HepG2 (cell line): ENCODE data around the gene EPX. TPM values are rescaled to one million over a fixed set of nuclear protein-coding genes. Genes with fewer than 3 reads are reported as not detected.

Source experiments
- ARHGAP35 ChIP-seq: sonication (generic); formaldehyde crosslinking; IDR thresholded peaks from 2 replicates; pipeline ENCODE4 v1.9.0; 2022; ENCODE audit warnings: mild to moderate bottlenecking, inconsistent platforms, moderate library complexity, missing genetic modification reagents, borderline replicate concordance
- ARID2 ChIP-seq: sonication (generic); formaldehyde crosslinking; IDR thresholded peaks from 2 replicates; pipeline ENCODE4 v1.8.1; 2022; ENCODE audit warnings: mild to moderate bottlenecking, missing genetic modification reagents, borderline replicate concordance
- FOXJ3 ChIP-seq: sonication (generic); formaldehyde crosslinking; IDR thresholded peaks from 2 replicates; pipeline ENCODE4 v1.4.0; 2020; ENCODE audit warnings: missing genetic modification reagents, mild to moderate bottlenecking, borderline replicate concordance
- HNRNPUL1 ChIP-seq: fragments of 200-400 bp; formaldehyde crosslinking; IDR thresholded peaks from 2 replicates; pipeline ENCODE4 v1.6.1; 2017; ENCODE audit warnings: low read depth, mild to moderate bottlenecking, low read length, moderate library complexity
- JUND ChIP-seq: sonication (generic); formaldehyde crosslinking; IDR thresholded peaks from 2 replicates; pipeline ENCODE4 v1.8.0; 2022; ENCODE audit warnings: mild to moderate bottlenecking, missing genetic modification reagents
- KLF12 ChIP-seq: sonication (generic); formaldehyde crosslinking; IDR thresholded peaks from 2 replicates; pipeline ENCODE4 v1.4.0; 2020; ENCODE audit warnings: missing genetic modification reagents, borderline replicate concordance
- RFXAP ChIP-seq: sonication (generic); formaldehyde crosslinking; IDR thresholded peaks from 2 replicates; pipeline ENCODE4 v1.4.0; 2020; ENCODE audit warnings: missing genetic modification reagents, borderline replicate concordance
- SALL1 ChIP-seq: sonication (generic); formaldehyde crosslinking; IDR thresholded peaks from 2 replicates; pipeline ENCODE4 v1.8.0; 2022; ENCODE audit warnings: mild to moderate bottlenecking, missing genetic modification reagents
- SOX6 ChIP-seq, 2 experiments: fragments of 450-650 bp in 1 of 2; sonication (generic) in 1 of 2; formaldehyde crosslinking in 1 of 2; IDR thresholded peaks; 2 replicates each; pipeline versions ENCODE4 v1.4.0 to v1.6.1; 2017 to 2020; ENCODE audit warnings: antibody characterized with exemption in 1 of 2, mild to moderate bottlenecking in 1 of 2, missing genetic modification reagents in 1 of 2
- STAT5B ChIP-seq: sonication (generic); formaldehyde crosslinking; IDR thresholded peaks from 2 replicates; pipeline ENCODE4 v1.4.0; 2020; ENCODE audit warnings: missing genetic modification reagents
- TCF7 ChIP-seq: sonication (generic); IDR thresholded peaks from 2 replicates; pipeline ENCODE4 v1.6.1; 2016; ENCODE audit warnings: antibody characterized with exemption, low read depth
- TFE3 ChIP-seq: IDR thresholded peaks from 2 replicates; pipeline ENCODE4 v1.6.1; 2016
- YEATS2 ChIP-seq: sonication (generic); formaldehyde crosslinking; IDR thresholded peaks from 2 replicates; pipeline ENCODE4 v1.4.0; 2020; ENCODE audit warnings: missing genetic modification reagents, borderline replicate concordance
- ZBTB1 ChIP-seq: sonication (generic); formaldehyde crosslinking; IDR thresholded peaks from 2 replicates; pipeline ENCODE4 v1.4.0; 2020; ENCODE audit warnings: missing genetic modification reagents, borderline replicate concordance
- ZBTB21 ChIP-seq: sonication (generic); formaldehyde crosslinking; IDR thresholded peaks from 2 replicates; pipeline ENCODE4 v1.4.0; 2020; ENCODE audit warnings: missing genetic modification reagents
- ZFP36L1 ChIP-seq: sonication (generic); formaldehyde crosslinking; IDR thresholded peaks from 2 replicates; pipeline ENCODE4 v1.8.0; 2022; ENCODE audit warnings: mild to moderate bottlenecking, missing genetic modification reagents, moderate library complexity
- ZFP82 ChIP-seq: sonication (generic); formaldehyde crosslinking; IDR thresholded peaks from 2 replicates; pipeline ENCODE4 v1.5.1; 2020; ENCODE audit warnings: mild to moderate bottlenecking, missing genetic modification reagents, borderline replicate concordance
- ZNF281 ChIP-seq: sonication (generic); formaldehyde crosslinking; IDR thresholded peaks from 2 replicates; pipeline ENCODE4 v1.4.0; 2020; ENCODE audit warnings: missing genetic modification reagents, borderline replicate concordance
- ZNF30 ChIP-seq: sonication (generic); formaldehyde crosslinking; IDR thresholded peaks from 2 replicates; pipeline ENCODE4 v1.5.0; 2020; ENCODE audit warnings: mild to moderate bottlenecking, missing genetic modification reagents
- ZNF34 ChIP-seq: sonication (generic); formaldehyde crosslinking; IDR thresholded peaks from 2 replicates; pipeline ENCODE4 v1.4.0; 2020; ENCODE audit warnings: mild to moderate bottlenecking, missing genetic modification reagents, borderline replicate concordance
- ZNF383 ChIP-seq: sonication (generic); formaldehyde crosslinking; IDR thresholded peaks from 2 replicates; pipeline ENCODE4 v1.4.0; 2020; ENCODE audit warnings: missing genetic modification reagents, mild to moderate bottlenecking, borderline replicate concordance
- ZNF580 ChIP-seq: IDR thresholded peaks from 2 replicates; pipeline ENCODE4 v1.6.1; 2016; ENCODE audit warnings: low read depth, borderline replicate concordance
- ZNF761 ChIP-seq: sonication (generic); formaldehyde crosslinking; conservative IDR thresholded peaks from 2 replicates; pipeline ENCODE4 v1.4.0; 2020; ENCODE audit warnings: mild to moderate bottlenecking, missing genetic modification reagents
- polyA plus RNA-seq, 8 experiments: library from polyadenylated mRNA; depleted of rRNA in 3 of 8; stranded (reverse) in 7 of 8; unstranded in 1 of 8; fragments of >200 nt; fragmentation: Illumina TruSeq in 4 of 8; extraction: Trizol in 4 of 8; gene quantifications; 2 replicates each; pipeline versions ENCODE4 v1.2.1 to v1.2.3, GENCODE V29; 2011 to 2016; ENCODE audit warnings: low read depth in 4 of 8, missing spikeins in 1 of 8, mixed read lengths in 1 of 8; ENCODE audit not compliant: insufficient read depth in 1 of 8
- total RNA-seq, 5 experiments: library from RNA; depleted of rRNA; stranded (reverse); fragments of >200 nt; fragmentation: Illumina TruSeq; extraction: Trizol; gene quantifications; 2 replicates each; pipeline ENCODE4 v1.2.3, GENCODE V29; 2016; ENCODE audit warnings: low read depth in 1 of 5
- TF ChIP-seq, protein P1 (sequence below): sonication (generic); formaldehyde crosslinking; IDR thresholded peaks from 2 replicates; pipeline ENCODE4 v1.5.0; 2020; ENCODE audit warnings: missing genetic modification reagents

The EPX gene
- total and polyA plus RNA-seq, 2 of the 13 experiments (the other 11 are each of a cell fraction or from before 2014, with no cell fraction given): not detected

DNA sequence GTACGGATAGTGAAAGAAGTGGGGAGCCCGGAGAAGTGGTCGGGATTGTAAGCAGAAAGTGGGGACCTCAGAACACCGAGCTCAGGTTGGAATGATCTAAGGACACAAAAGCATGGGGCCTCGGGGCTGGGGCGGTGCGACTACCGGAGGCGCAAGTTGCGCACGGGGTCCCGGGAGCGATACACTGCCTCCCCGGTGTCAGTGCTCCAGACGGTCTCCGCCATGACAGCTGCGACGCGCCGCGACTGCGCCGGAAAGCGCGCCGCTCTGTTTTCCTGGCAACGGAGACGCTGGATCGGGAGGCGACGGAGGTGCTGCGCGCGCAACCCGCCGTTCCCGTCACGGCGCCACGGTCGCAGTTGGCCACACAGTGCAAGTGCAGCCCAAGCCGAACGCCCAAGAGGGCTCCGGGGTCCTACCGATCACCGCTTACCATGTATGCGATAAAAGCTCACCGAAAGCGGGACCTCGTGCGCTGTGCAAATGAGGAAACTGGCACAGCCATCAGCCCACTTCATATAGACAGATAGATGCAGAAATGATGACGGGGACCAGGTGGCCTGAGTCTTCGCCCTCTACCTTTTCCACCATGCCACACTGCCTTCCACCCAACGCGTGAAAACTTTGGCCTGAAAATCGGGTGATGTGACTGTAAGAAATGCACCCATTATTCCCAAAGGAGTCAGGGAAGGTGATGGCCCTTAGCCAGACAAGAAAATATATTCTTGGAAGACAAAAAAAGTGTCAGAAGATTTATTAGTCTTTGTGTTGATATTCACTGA, 26.7 kb downstream of the EPX start, which contains the start of gene MKS1 (continued):
- TF ChIP-seq, protein P1, sequence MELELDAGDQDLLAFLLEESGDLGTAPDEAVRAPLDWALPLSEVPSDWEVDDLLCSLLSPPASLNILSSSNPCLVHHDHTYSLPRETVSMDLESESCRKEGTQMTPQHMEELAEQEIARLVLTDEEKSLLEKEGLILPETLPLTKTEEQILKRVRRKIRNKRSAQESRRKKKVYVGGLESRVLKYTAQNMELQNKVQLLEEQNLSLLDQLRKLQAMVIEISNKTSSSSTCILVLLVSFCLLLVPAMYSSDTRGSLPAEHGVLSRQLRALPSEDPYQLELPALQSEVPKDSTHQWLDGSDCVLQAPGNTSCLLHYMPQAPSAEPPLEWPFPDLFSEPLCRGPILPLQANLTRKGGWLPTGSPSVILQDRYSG: peak; percentile 88; the same call in 1 of the 2 replicates
- TF ChIP-seq ARID2 (CRISPR knock-in tag) (peak; percentile 65; the same call in 1 of the 2 replicates), ZNF34 (CRISPR knock-in tag) (peak; percentile 67; the same call in 1 of the 2 replicates), ZNF383 (peak; percentile 46; the same call in 1 of the 2 replicates), ZNF30 (CRISPR knock-in tag) (no peak), ZNF761 (CRISPR knock-in tag) (peak; percentile 68), ZFP36L1 (peak; percentile 75; the same call in 1 of the 2 replicates), ZNF580 (peak; percentile 70; the same call in 1 of the 2 replicates), STAT5B (CRISPR knock-in tag) (no peak), RFXAP (CRISPR knock-in tag) (peak; percentile 88), ZFP82 (CRISPR knock-in tag) (no peak; the same call in 1 of the 2 replicates), JUND (peak; percentile 54; the same call in 1 of the 2 replicates), ZNF281 (CRISPR knock-in tag) (no peak), TFE3 (peak; percentile 68; the same call in 1 of the 2 replicates), ARHGAP35 (CRISPR knock-in tag) (peak; percentile 30; the same call in 1 of the 2 replicates), SOX6 (IDR thresholded peaks at IDR 0.05) (no peak), SOX6 (CRISPR knock-in tag; IDR thresholded peaks at IDR 0.05) (peak; percentile 62), SALL1 (CRISPR knock-in tag) (peak; percentile 90), ZBTB21 (no peak), KLF12 (CRISPR knock-in tag) (peak; percentile 88; the same call in 1 of the 2 replicates), TCF7 (no peak), HNRNPUL1 (no peak), YEATS2 (peak; percentile 82), FOXJ3 (peak; percentile 70), ZBTB1 (CRISPR knock-in tag) (0 out of 2 replicates have a peak, but pooled peaks have one; percentile 19)
